NCI-H2029 (cell line): Measurements from ENCODE around the gene PTGIR.

ENCODE experiments used
- DNase-seq: peaks from one replicate; lab custom pipeline; 2025; lab: John Stamatoyannopoulos, UW

The PTGIR gene

DNA sequence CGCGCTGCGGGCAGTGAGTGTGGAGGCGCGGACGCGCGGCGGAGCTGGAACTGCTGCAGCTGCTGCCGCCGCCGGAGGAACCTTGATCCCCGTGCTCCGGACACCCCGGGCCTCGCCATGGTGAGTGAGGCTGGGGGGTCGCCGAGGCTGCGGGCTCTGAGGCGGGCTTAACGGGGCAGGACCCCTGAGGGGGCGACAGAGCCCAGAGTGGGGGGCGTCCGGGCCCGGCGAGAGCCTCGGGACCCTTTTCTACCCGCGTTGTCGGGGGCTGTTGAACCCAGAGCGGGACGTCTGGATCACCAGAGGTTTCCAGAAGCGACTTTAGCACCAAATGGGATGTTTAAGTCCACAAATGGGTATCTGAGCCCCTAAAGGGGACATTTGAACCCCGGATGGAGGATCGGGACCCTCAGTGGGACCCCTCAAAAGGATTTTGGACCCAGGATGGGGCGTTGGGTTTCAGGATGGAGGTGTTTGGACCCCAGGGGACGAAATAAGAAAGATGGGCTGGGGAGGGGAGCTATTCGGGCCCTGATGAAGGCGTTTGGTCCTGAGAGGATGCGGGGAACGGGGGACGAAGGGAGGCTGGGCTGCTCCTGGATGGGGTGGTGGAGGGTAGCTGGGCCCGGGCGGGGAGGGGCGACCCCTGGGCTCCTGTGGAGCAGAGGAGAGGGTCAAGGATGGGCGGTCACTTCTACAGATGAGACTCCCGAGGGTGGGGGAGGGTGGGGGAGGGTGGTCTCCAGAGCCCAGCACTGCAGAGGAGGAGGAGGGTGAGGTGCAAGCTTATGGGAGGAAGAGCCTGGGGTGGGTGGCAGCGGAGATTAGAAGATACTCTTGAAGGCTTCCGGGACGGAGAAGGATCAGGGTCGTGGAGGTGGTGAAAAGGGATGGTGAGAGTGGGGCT, 23.3 kb downstream of the PTGIR start, which contains the start of gene CALM3:
Gene CALM3, plus strand, starts transcription at position 13 of the 907 bp plus-strand sequence. Its CDS starts 105 bp downstream, at position 118.
- no peak for DNase-seq

DNA sequence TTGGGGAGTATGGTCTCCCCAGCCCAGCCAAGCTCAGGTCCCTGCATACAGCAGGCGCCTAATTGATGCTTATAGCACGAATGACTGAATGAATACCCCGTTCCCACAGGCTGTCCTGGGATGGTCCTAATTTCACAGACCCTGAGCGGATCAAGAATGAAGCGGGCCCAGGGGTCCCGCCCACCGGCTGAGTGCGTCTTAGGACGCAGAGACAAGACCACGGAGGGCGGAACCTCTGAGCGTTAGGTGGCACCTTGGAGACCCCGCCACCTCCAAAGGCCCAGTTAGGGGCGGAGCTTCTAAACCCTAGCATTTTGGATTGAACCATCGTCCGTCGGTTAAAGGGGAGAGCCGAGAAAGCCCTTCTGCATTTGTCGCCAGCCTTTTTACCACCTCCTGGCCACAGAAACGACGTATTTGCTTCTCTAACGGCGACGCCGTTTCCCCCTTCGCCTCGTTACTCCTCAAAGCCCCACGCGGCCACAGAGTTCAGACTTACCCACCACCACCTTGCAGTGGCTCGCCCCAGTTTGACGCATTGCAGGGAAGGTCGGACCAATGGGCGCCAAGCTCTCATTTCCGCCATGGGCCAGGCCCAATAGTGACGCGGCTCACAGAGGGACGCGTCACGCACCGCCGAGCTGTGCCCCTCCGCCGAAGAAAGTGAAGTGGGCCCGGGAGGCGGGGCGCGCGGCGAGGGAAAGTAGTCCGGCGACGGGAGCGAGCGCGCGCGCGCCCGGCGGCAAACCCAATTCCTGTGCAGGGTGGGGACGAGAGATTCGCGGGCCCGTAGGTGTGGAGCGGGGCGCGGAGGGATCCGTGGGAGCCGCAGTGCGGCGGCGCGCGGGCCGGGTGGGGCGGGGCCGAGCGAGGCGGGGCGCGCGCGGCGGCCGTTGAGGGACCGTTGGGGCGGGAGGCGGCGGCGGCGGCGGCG, 24.2 kb downstream of the PTGIR start:
- peak; percentile 98 for DNase-seq

GRCh38 chr19:46599716-46600373, 25.0 kb downstream of the PTGIR start:
- DNase-seq, result peak; percentile 21

DNA sequence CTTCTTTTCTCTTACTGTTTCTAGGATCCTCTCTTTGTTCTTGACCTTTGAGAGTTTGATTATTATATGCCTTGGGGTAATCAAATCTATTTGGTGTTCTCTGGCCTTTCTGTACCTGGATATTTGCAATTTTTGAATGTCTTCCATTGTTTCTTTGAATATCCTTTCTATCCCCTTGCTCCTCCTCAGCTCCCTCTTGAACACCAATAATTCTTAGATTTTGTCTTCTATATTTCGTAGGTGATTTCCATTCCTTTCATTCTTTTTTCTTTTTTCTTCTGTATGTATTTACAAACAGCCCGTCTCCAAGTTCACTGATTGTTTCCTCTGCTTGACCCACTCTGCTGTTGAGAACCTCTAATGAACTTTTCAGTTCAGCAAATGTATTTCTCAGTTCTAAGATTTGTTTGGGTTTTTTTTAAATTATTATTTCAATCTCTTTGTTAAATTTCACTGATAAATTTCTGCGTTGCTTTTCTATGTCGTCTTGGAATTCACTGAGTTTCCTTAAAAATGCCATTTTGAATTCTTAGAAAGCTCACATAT, 26.4 kb downstream of the PTGIR start:
- no peak for DNase-seq

- DNase-seq, result no peak
Measured at GRCh38 chr19:46596008-46596407, 28.9 kb downstream of the PTGIR start.

DNA sequence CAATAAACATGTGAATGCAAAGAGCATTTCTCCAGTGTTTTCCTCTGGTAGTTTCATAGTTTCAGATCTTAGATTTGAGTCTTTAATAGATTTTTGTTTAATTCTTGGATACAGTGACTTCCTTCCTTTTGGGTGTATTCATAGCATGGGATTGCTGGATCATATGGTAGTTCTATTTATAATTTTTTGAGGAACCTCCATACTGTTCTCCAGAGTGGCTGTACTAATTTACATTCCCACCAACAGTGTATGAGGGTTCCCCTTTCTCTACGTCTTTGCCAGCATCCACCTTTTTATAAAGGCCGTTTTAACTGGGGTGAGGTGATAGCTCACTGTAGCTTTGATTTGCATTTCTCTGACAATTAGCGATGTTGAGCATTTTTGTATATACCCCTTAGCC, 33.0 kb downstream of the PTGIR start:
- DNase-seq, result no peak

- DNase-seq, result no peak
Measured at GRCh38 chr19:46591254-46591653, 33.6 kb downstream of the PTGIR start.

- no peak for DNase-seq
Measured at GRCh38 chr19:46587861-46588260, 37.0 kb downstream of the PTGIR start.

GRCh38 chr19:46586294-46586693, 38.6 kb downstream of the PTGIR start:
- peak; percentile 22 for DNase-seq

- DNase-seq, result no peak
Measured at GRCh38 chr19:46585539-46585938, 39.4 kb downstream of the PTGIR start.

GRCh38 chr19:46580247-46580646, 44.6 kb downstream of the PTGIR start:
- no peak for DNase-seq

DNA sequence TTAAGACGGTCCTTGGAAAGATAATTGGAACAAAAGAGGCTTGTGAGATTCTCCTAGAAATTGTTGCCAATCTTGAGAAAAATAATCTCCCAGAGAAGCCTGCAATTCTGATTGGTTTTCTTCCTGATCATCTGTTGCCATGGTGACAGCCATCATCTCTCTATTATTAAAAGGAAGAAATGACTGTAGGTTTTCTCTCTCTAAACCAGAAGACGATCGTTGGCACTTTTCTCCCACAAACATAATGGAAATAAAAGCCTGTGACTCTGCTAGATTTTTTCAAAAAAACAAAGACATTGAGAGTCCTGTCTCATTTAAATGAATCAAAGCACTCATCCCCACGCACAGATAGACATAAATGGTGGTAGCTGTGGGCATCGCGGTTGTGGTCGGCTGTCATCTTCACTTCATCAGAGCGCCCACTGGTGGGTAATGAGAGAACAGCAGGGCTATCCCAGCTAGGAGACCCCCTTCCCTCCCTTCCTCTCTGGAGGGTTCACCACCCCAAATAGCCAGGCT, 45.5 kb downstream of the PTGIR start:
- DNase-seq, result no peak

GRCh38 chr19:46578450-46578849, 46.4 kb downstream of the PTGIR start:
- no peak for DNase-seq

DNA sequence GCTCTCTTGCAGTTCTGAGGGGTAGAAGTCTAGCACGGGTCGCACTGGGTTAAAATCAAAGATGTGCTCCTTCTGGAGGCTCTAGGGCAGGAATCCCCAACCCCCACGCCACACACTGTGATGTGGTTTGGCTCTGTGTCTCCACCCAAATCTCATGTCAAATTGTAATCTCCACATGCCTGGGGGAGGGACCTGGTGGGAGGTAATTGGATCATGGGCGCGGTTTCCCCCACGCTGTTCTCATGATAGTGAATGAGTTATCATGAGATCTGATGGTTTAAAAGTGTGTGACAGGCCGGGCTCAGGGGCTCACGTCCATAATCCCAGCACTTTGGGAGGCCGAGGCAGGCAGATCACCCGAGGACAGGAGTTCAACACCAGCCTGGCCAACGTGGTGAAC, 50.4 kb downstream of the PTGIR start:
- no peak for DNase-seq

- DNase-seq, result no peak
Measured at GRCh38 chr19:46573679-46574498, 51.0 kb downstream of the PTGIR start.

- no peak for DNase-seq
Measured at GRCh38 chr19:46571495-46571894, 53.4 kb downstream of the PTGIR start.
